Neutrophil (primary cell): ENCODE results near the gene WLS.

Experiments used
- H3K27ac ChIP-seq: fragments of 200-600 bp; sonication (generic); 2 replicates; pipeline ENCODE4 v1.5.1; 2016; ENCODE audit warnings: mild to moderate bottlenecking, moderate library complexity
- H3K27me3 ChIP-seq: fragments of 200-600 bp; sonication (generic); 2 replicates; pipeline ENCODE4 v1.6.0; 2016; ENCODE audit warnings: mild to moderate bottlenecking
- H3K36me3 ChIP-seq: fragments of 200-600 bp; sonication (generic); 2 replicates; pipeline ENCODE4 v1.5.1; 2017
- H3K4me1 ChIP-seq, 2 experiments: fragments of 200-600 bp in 1 of 2; sonication (generic) in 1 of 2; 1 replicate in 1 of 2; 2 replicates in 1 of 2; pipeline versions ENCODE4 v1.5.1 to v1.6.1; 2013 to 2016; ENCODE audit warnings: low read depth in 1 of 2, low read length in 1 of 2, mild to moderate bottlenecking in 1 of 2, moderate library complexity in 1 of 2; ENCODE audit not compliant: control insufficient read depth in 1 of 2, insufficient read depth in 1 of 2
- H3K4me3 ChIP-seq, 2 experiments: fragments of 200-600 bp in 1 of 2; sonication (generic) in 1 of 2; 1 replicate in 1 of 2; 2 replicates in 1 of 2; pipeline ENCODE4 v1.5.1; 2013 to 2016; ENCODE audit warnings: low read depth in 1 of 2, low read length in 1 of 2, mild to moderate bottlenecking in 1 of 2, moderate library complexity in 1 of 2
- H3K9me3 ChIP-seq: fragments of 200-600 bp; sonication (generic); 2 replicates; pipeline ENCODE4 v1.5.1; 2016
- CTCF ChIP-seq: fragments of 200-600 bp; sonication (generic); IDR thresholded peaks from 2 replicates; pipeline ENCODE4 v1.5.1; 2016; ENCODE audit warnings: antibody characterized with exemption

WLS gene

GRCh38 chr1:68232289-68233148 lies at the start of gene WLS:
WLS (minus strand) TSS chr1:68232523; CDS start chr1:68232299, 224 bp downstream.
- Histone ChIP-seq H3K4me1 (peaks cover 31 to 32% of the 10 kb centered on the region in 2 experiments), H3K27me3 (peaks cover 72% of the 10 kb centered on the region), H3K9me3 (no peaks in the 10 kb centered on the region), H3K4me3 (peak within 1 kb of the TSS; percentile 81 to 88), H3K36me3 (no peaks in the 10 kb centered on the region), H3K27ac (peak within 1 kb of the TSS; percentile 61)
- TF ChIP-seq CTCF = no peak

GRCh38 chr1:68280286-68280685 lies 48.0 kb upstream of the WLS start:
- H3K9me3 ChIP-seq = no peaks in the 10 kb centered on the region
- no peak overlapping the region for H3K4me3 ChIP-seq
- no peaks in the 10 kb centered on the region for H3K4me1 ChIP-seq
- H3K36me3 ChIP-seq = no peaks in the 10 kb centered on the region
- no peak for TF ChIP-seq CTCF
- H3K27me3 ChIP-seq = no peaks in the 10 kb centered on the region
- no peak overlapping the region for H3K27ac ChIP-seq

- no peaks in the 10 kb centered on the region for H3K36me3 ChIP-seq
- H3K4me3 ChIP-seq = no peak overlapping the region
- TF ChIP-seq CTCF = no peak
Observed at GRCh38 chr1:68279846-68280245, 47.5 kb upstream of the WLS start.

GRCh38 chr1:68278221-68278620 lies 45.9 kb upstream of the WLS start:
- no peak for TF ChIP-seq CTCF
- no peaks in the 10 kb centered on the region for H3K4me1 ChIP-seq
- H3K9me3 ChIP-seq = no peaks in the 10 kb centered on the region
- no peaks in the 10 kb centered on the region for H3K36me3 ChIP-seq
- no peaks in the 10 kb centered on the region for H3K27me3 ChIP-seq
- H3K27ac ChIP-seq = no peak overlapping the region
- H3K4me3 ChIP-seq = no peak overlapping the region

More at GRCh38 chr1:68279846-68280245, 47.5 kb upstream of the WLS start:
- H3K9me3 ChIP-seq = no peaks in the 10 kb centered on the region
- H3K27me3 ChIP-seq = no peaks in the 10 kb centered on the region
- no peak overlapping the region for H3K27ac ChIP-seq
- no peaks in the 10 kb centered on the region for H3K4me1 ChIP-seq

- Histone ChIP-seq H3K36me3 (no peaks in the 10 kb centered on the region), H3K27me3 (no peaks in the 10 kb centered on the region), H3K4me3 (no peak overlapping the region), H3K4me1 (peaks cover 4 to 12% of the 10 kb centered on the region in 2 experiments), H3K9me3 (no peaks in the 10 kb centered on the region), H3K27ac (no peak overlapping the region)
- TF ChIP-seq CTCF = no peak
Observed at GRCh38 chr1:68276448-68276847, 44.1 kb upstream of the WLS start.
